Bronchial epithelial cell (primary cell): ENCODE measurements around the gene PODXL. TPM values are rescaled to one million over a fixed set of nuclear protein-coding genes. Genes with fewer than 3 reads are reported as not detected.
A peak's percentile ranks its signal among the peaks of the same experiment; 100 is the strongest.

Experiments
- DNase-seq: peaks from one replicate; pipeline ENCODE4 v3.0.0-alpha.2; 2010; ENCODE audit warnings: low read depth
- FAIRE-seq: peaks from 2 replicates; lab custom pipeline; 2011; peaks lifted over from hg19 to GRCh38; lab: Jason Lieb, UNC
- H3K27me3 ChIP-seq: 2 replicates; pipeline ENCODE4 v1.5.1; 2011; ENCODE audit warnings: low read length; ENCODE audit not compliant: control insufficient read depth, insufficient read depth
- H3K36me3 ChIP-seq: 2 replicates; pipeline ENCODE4 v1.5.1; 2011; ENCODE audit warnings: low read length; ENCODE audit not compliant: control insufficient read depth, insufficient read depth
- H3K4me3 ChIP-seq: 2 replicates; pipeline ENCODE4 v1.5.1; 2011; ENCODE audit warnings: mild to moderate bottlenecking, low read depth, low read length, control low read depth
- CTCF ChIP-seq: IDR thresholded peaks from 2 replicates; pipeline ENCODE4 v1.5.1; 2011; ENCODE audit warnings: mild to moderate bottlenecking, moderate library complexity, low read length, control low read depth, inconsistent platforms; ENCODE audit not compliant: insufficient read depth, severe bottlenecking
- total RNA-seq: library from RNA; depleted of rRNA; stranded (reverse); fragments of >200 nt; gene quantifications from 2 replicates; pipeline ENCODE4 v1.2.1, GENCODE V29; 2014

PODXL gene
- total RNA-seq, 1 donor from 2014 or later, result 0.53 TPM

GRCh38 chr7:131602304-131602993 lies 46.0 kb upstream of the PODXL start:
- FAIRE-seq (peak; percentile 7), DNase-seq (no peak)
- no peak for TF ChIP-seq CTCF
- no peak overlapping the region for H3K4me3 ChIP-seq
- H3K36me3 ChIP-seq, result no peaks in the 10 kb centered on the region
- peaks cover 8% of the 10 kb centered on the region for H3K27me3 ChIP-seq

- Histone ChIP-seq H3K27me3 (peaks cover 5% of the 10 kb centered on the region), H3K36me3 (no peaks in the 10 kb centered on the region), H3K4me3 (no peak overlapping the region)
- no peak for FAIRE-seq
- TF ChIP-seq CTCF, result no peak
- DNase-seq, result no peak
Observed at GRCh38 chr7:131600085-131600881, 43.9 kb upstream of the PODXL start.

GRCh38 chr7:131596785-131597184 lies 40.4 kb upstream of the PODXL start:
- TF ChIP-seq CTCF, result no peak
- Histone ChIP-seq H3K36me3 (no peaks in the 10 kb centered on the region), H3K27me3 (no peaks in the 10 kb centered on the region), H3K4me3 (no peak overlapping the region)
- DNase-seq (no peak), FAIRE-seq (no peak)

GRCh38 chr7:131595699-131596098 lies 39.3 kb upstream of the PODXL start:
- no peak for DNase-seq
- TF ChIP-seq CTCF, result no peak
- Histone ChIP-seq H3K27me3 (no peaks in the 10 kb centered on the region), H3K4me3 (no peak overlapping the region), H3K36me3 (no peaks in the 10 kb centered on the region)
- FAIRE-seq, result no peak

GRCh38 chr7:131591687-131592319 lies 35.4 kb upstream of the PODXL start:
- FAIRE-seq (no peak), DNase-seq (no peak)
- no peak for TF ChIP-seq CTCF
- no peak overlapping the region for H3K4me3 ChIP-seq
- no peaks in the 10 kb centered on the region for H3K36me3 ChIP-seq
- no peaks in the 10 kb centered on the region for H3K27me3 ChIP-seq
